BLaER1 (cell line): ENCODE data around the gene LHPP.

Experiments used
- H3K27ac ChIP-seq: shearing (Covaris generic); formaldehyde crosslinking; 2 replicates; pipeline ENCODE4 v1.8.1; 2022
- H3K27me3 ChIP-seq: shearing (Covaris generic); formaldehyde crosslinking; 2 replicates; pipeline ENCODE4 v1.8.1; 2022
- H3K36me3 ChIP-seq: shearing (Covaris generic); formaldehyde crosslinking; 2 replicates; pipeline ENCODE4 v1.8.1; 2022
- H3K4me1 ChIP-seq: shearing (Covaris generic); formaldehyde crosslinking; 2 replicates; pipeline ENCODE4 v1.8.1; 2022
- H3K4me2 ChIP-seq: shearing (Covaris generic); formaldehyde crosslinking; 2 replicates; pipeline ENCODE4 v1.8.1; 2022
- H3K4me3 ChIP-seq: shearing (Covaris generic); formaldehyde crosslinking; 2 replicates; pipeline ENCODE4 v1.8.1; 2022
- H3K9ac ChIP-seq: shearing (Covaris generic); formaldehyde crosslinking; 2 replicates; pipeline ENCODE4 v1.8.1; 2022
- H3K9me3 ChIP-seq: shearing (Covaris generic); formaldehyde crosslinking; 2 replicates; pipeline ENCODE4 v1.8.1; 2022
- H4K20me1 ChIP-seq: shearing (Covaris generic); formaldehyde crosslinking; 2 replicates; pipeline ENCODE4 v1.8.1; 2022
- Cebpa-rat ChIP-seq: shearing (Covaris generic); IDR thresholded peaks from 2 replicates; pipeline ENCODE4 v1.8.1; 2022

Gene LHPP

DNA sequence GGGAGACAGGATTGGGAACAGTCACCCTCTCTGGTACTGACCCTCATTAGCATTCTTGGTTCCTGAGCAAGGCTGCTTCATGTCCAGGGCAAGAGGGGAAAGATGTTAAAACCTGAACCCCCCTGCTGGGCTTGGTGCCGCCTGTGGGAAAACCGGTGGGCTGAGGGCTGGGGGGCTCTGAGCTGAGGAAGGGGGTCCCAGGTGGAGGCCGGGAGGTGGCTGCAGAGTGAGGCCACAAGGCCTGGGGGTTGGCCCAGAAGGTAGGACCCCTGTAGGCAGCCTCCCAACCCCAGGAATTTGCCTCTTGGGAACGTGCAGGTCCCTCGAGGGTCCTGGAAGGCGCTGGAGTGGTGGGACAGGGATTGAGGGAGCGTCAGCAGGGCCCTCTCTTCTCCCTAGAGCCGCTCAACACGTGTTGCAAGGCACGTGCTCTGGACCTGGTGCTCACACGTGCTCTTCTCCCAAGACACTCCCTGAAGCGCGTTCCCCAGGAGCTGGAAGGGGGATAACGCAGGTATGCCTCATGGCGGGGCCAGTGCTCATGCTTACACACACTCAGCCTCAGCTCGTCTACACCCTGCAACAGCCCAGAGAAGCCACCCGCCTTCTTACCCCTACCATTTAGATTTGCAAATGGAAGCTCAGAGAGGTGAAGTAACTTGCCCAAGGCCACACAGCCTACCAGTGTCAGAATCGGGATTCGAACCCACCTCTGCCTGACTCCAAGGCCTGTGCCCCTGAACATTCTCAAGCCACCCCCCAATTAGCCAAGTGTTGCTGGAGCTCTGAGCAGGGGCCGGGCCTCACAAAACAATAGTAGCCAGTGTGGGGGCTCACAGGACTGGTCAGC is 64.4 kb downstream of the LHPP start:
- peak overlapping the region; percentile 70 for H3K4me2 ChIP-seq

DNA sequence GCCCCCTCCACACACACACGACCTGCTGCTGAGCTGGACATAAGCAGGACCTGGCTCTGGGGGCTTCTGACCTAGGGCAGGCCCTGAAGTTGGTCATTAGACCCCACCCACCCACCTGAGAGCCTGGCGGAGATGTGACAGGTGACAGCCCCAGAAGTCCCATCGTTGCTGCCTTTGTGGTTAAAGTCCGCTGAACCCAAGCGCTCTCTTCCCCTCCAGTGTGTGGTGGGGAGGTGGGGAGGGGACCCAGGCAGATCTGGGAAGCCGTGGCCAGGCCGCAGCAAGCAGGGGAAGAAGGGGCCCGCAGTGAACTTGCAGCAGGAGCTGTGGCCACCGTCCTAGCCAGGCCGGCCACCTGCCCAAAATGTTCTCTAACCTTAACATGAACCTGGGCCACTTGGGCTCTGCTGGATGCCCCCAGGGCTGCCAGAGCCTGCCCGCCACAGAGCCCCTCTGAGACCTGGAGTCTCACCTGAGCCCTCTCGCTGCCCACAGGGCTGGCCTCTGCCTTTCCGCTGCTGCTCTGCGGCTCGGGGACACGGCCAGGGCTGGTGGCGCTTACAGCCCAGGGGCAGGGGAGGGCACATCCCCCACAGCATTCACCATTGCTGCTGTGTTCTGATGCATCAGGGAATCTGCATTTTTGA is 65.1 kb downstream of the LHPP start:
- no peak overlapping the region for H3K9ac ChIP-seq
- TF ChIP-seq Cebpa-rat = no peak
- H4K20me1 ChIP-seq = no peaks in the 10 kb centered on the region
- H3K9me3 ChIP-seq = no peaks in the 10 kb centered on the region
- no peak overlapping the region for H3K27ac ChIP-seq
- H3K4me1 ChIP-seq = peaks cover 53% of the 10 kb centered on the region
- no peak overlapping the region for H3K4me3 ChIP-seq
- no peaks in the 10 kb centered on the region for H3K36me3 ChIP-seq
- peak overlapping the region; percentile 70 for H3K4me2 ChIP-seq
- H3K27me3 ChIP-seq = no peaks in the 10 kb centered on the region

More for the DNA sequence above, 64.4 kb downstream of the LHPP start:
- H3K4me1 ChIP-seq = peaks cover 53% of the 10 kb centered on the region
- H3K36me3 ChIP-seq = no peaks in the 10 kb centered on the region
- no peaks in the 10 kb centered on the region for H3K27me3 ChIP-seq
- no peaks in the 10 kb centered on the region for H4K20me1 ChIP-seq
- no peak overlapping the region for H3K4me3 ChIP-seq
- no peaks in the 10 kb centered on the region for H3K9me3 ChIP-seq
- H3K27ac ChIP-seq = no peak overlapping the region
- no peak for TF ChIP-seq Cebpa-rat
- H3K9ac ChIP-seq = no peak overlapping the region

DNA sequence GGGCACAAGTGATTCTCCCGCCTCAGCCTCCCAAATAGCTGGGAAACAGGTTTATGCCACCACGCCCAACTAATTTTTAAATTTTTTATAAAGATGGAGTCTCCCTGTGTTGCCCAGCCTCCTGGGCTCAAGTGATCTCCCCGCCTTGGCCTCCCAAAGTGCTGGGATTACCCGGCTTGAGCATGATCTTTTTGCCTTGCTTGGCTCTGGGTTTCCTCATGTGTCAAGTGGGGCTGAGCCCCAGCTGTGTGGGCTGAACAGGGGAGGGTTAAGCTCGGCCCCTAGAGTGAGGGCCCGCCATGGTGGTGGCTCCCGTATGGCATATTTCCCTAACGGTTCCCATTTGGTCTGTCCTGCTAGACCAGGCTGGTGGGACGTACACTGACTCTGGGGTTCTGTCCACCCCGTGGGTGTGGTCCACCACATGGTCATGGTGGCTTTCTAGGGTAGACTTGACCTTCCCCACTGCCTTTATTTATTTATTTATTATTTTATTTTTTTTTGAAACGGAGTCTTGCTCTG is 66.3 kb downstream of the LHPP start:
- no peak overlapping the region for H3K27ac ChIP-seq
- no peaks in the 10 kb centered on the region for H3K36me3 ChIP-seq
- TF ChIP-seq Cebpa-rat = no peak
- H3K4me2 ChIP-seq = no peak overlapping the region
- H3K4me1 ChIP-seq = peaks cover 55% of the 10 kb centered on the region
- no peak overlapping the region for H3K4me3 ChIP-seq
- no peaks in the 10 kb centered on the region for H3K27me3 ChIP-seq
- H4K20me1 ChIP-seq = no peaks in the 10 kb centered on the region
- H3K9ac ChIP-seq = no peak overlapping the region
- no peaks in the 10 kb centered on the region for H3K9me3 ChIP-seq

DNA sequence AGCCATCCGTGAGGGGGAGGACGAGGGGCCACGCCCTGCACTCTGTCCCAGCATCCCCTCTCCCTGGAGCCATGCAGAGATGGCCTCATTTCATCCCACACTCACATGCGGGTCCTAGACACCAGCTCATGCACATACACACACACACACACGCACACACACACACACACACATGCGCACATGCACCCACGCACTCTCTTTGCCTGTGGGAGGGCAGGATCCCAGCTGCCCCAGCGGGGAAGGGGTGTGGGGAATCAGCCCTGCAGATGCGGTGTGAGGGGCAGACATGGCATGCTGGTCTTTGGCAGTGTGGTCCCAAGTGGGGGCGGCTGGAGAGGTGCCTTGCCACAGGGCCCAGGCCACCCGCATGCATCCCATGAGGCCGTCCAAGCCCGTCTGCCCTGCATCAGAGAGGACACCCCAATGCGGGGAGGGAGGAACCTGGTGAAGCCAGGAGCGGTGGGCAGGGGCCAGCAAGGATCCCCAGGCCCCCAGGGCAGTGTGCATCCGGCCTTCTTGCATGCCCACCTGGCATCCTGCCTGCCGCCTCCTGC is 68.1 kb downstream of the LHPP start:
- peaks cover 60% of the 10 kb centered on the region for H3K4me1 ChIP-seq
- H3K27ac ChIP-seq = no peak overlapping the region
- H3K4me3 ChIP-seq = no peak overlapping the region
- no peaks in the 10 kb centered on the region for H3K9me3 ChIP-seq
- no peaks in the 10 kb centered on the region for H3K36me3 ChIP-seq
- H3K9ac ChIP-seq = no peak overlapping the region
- peak overlapping the region; percentile 50 for H3K4me2 ChIP-seq
- no peaks in the 10 kb centered on the region for H3K27me3 ChIP-seq
- no peaks in the 10 kb centered on the region for H4K20me1 ChIP-seq
- no peak for TF ChIP-seq Cebpa-rat

DNA sequence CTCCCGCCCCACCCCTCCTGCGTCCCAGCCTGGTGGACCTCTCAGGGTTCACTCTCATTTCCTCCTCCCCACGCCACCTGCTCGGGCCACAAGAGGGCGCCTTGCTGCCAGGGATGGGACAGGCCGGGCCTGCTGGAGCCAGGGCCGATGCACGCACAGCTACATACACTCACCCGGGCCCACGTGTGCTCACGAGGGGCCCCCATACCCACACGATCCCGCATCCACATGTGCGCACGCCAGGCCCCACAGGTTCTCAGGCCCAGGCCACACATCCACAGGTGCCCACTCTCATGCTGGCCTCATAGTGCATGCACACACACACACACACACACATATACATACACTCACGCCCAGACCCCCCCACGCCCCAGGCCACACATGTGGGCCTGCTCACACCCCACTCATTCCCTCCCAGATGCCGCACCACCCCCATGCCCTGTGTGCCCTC is 68.6 kb downstream of the LHPP start:
- H4K20me1 ChIP-seq = no peaks in the 10 kb centered on the region
- peak overlapping the region; percentile 6; the same call in 1 of the 2 replicates for H3K9ac ChIP-seq
- H3K27ac ChIP-seq = no peak overlapping the region
- H3K36me3 ChIP-seq = no peaks in the 10 kb centered on the region
- peak overlapping the region; percentile 50 for H3K4me2 ChIP-seq
- no peaks in the 10 kb centered on the region for H3K27me3 ChIP-seq
- no peak for TF ChIP-seq Cebpa-rat
- H3K9me3 ChIP-seq = no peaks in the 10 kb centered on the region
- peaks cover 65% of the 10 kb centered on the region for H3K4me1 ChIP-seq
- H3K4me3 ChIP-seq = no peak overlapping the region

DNA sequence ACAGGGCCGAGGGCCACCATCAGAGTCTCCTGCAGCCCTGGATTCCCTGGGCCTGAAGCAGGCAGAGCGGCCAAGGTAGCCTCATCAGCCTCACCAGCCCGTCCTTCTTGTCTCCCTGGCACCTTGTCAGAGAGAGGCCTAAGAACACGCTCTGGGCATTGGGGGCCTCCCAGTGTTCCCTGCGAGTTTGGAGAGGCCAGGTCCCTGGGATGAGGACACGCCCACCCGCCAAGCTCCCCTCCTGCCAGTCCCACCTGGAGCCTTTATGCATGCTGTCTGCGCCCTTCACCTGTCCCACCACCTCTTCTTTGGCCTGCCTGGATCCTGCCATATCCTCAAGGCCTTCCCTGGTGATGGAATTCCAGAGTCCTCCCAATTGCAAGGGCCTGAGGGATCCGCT is 69.2 kb downstream of the LHPP start:
- Histone ChIP-seq H3K4me3 (no peak overlapping the region), H4K20me1 (no peaks in the 10 kb centered on the region), H3K27me3 (no peaks in the 10 kb centered on the region), H3K4me1 (peaks cover 71% of the 10 kb centered on the region), H3K9ac (peak overlapping the region; percentile 6; the same call in 1 of the 2 replicates), H3K9me3 (no peaks in the 10 kb centered on the region), H3K27ac (no peak overlapping the region), H3K4me2 (peak overlapping the region; percentile 50; the same call in 1 of the 2 replicates), H3K36me3 (no peaks in the 10 kb centered on the region)
- TF ChIP-seq Cebpa-rat = no peak

DNA sequence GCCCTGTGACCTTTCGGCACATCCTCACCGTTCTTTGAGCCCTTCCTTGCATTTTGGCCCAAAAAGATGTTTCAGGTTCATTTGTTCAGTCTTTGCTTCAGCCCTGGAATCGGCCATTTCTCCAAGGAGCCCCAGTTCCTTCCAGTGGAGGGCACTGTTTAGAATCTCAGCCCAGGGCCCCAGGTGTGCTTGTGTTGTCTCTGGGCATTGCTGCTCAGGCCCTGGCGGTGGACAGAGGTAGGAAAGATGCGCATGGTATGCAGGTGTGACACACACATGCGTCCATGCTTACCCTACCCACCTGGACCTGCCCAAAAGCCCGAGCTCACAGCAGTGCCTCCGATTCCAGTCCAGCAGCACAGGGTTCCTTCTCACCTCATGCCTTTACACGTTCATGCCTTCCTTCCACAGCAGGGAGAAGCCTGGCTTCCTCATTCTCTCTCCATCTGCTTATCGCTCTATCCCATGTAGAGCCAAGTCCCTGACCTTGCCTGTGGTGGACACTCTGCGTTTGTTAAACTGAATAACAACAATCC is 70.6 kb downstream of the LHPP start:
- Histone ChIP-seq H4K20me1 (no peaks in the 10 kb centered on the region), H3K27me3 (no peaks in the 10 kb centered on the region), H3K4me2 (peak overlapping the region; percentile 8), H3K36me3 (no peaks in the 10 kb centered on the region), H3K4me1 (peaks cover 77% of the 10 kb centered on the region), H3K9me3 (no peaks in the 10 kb centered on the region), H3K27ac (no peak overlapping the region), H3K4me3 (no peak overlapping the region), H3K9ac (no peak overlapping the region)
- TF ChIP-seq Cebpa-rat = no peak

DNA sequence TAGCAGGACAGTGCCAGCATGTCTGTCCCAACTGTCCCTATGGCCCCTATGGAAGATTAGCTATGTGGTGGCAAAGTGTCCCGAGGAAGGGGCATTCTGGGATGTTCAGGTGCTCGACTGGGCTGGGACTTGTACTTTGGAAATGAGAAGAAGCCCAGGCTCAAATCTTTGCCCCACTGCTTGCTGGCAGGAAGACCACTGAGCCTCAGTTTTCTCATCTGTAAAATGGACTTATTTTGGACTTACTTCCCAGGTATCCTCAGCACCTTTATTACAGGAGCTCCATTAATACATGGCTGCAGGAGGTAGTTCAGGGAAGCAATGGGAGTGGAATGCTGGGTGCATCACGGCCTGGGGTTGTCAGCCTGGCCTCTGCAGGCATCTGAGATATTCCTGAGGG is 71.2 kb downstream of the LHPP start:
- Histone ChIP-seq H3K27me3 (no peaks in the 10 kb centered on the region), H3K9ac (no peak overlapping the region), H3K9me3 (no peaks in the 10 kb centered on the region), H4K20me1 (no peaks in the 10 kb centered on the region), H3K4me2 (peak overlapping the region; percentile 8; the same call in 1 of the 2 replicates), H3K4me1 (peaks cover 77% of the 10 kb centered on the region), H3K36me3 (no peaks in the 10 kb centered on the region), H3K27ac (no peak overlapping the region), H3K4me3 (no peak overlapping the region)
- no peak for TF ChIP-seq Cebpa-rat

DNA sequence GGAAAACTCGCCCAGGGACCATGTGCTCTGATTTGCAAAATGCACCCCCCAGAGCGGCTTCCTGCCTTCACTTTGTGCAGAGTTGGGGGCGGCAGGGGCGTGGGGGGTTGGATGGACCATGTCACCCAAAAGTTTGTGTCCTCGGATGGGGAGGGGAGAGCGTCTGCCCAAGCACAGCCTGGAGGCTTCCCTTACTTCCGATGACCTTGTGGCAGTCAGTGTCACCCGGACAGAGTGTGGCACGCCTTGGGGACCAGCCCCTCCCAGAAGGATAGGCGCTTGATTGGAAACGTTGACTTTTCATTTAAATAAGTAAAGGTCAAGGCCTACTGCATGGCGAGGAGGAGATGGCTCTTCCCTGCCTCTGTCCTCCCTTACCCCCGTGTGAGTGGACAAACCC is 71.6 kb downstream of the LHPP start:
- Histone ChIP-seq H3K4me2 (0 out of 2 replicates have a peak overlapping the region, but pooled peaks have one; percentile 5), H3K36me3 (no peaks in the 10 kb centered on the region), H3K4me1 (peaks cover 82% of the 10 kb centered on the region), H3K4me3 (no peak overlapping the region), H3K27me3 (no peaks in the 10 kb centered on the region), H3K9me3 (no peaks in the 10 kb centered on the region), H4K20me1 (no peaks in the 10 kb centered on the region), H3K9ac (no peak overlapping the region), H3K27ac (no peak overlapping the region)
- no peak for TF ChIP-seq Cebpa-rat
